HG03354 (cell line): ENCODE results near the gene SKA1.
"Not testable (repeated sequence)": the region's sequence is repeated elsewhere in the genome, so short reads cannot be mapped to it uniquely, and the experiment has no call there.

ENCODE experiments used
- ATAC-seq: cut with Tn5 transposase; IDR thresholded peaks from one replicate; pipeline ENCODE4 v1.9.1; 2021; ENCODE audit warnings: mild to moderate bottlenecking; ENCODE audit not compliant: unreplicated experiment, poor library complexity, severe bottlenecking

SKA1 gene

GRCh38 chr18:50424877-50425690, 50.2 kb downstream of the SKA1 start:
- ATAC-seq: no peak

GRCh38 chr18:50427896-50428295, 53.0 kb downstream of the SKA1 start:
- no peak for ATAC-seq

GRCh38 chr18:50428531-50429206, 53.8 kb downstream of the SKA1 start:
- ATAC-seq: no peak

GRCh38 chr18:50429207-50429948, 54.5 kb downstream of the SKA1 start:
- no peak for ATAC-seq

GRCh38 chr18:50432915-50433314, 58.1 kb downstream of the SKA1 start:
- no peak for ATAC-seq

GRCh38 chr18:50436742-50437141, 61.9 kb downstream of the SKA1 start:
- not testable (repeated sequence) for ATAC-seq

- no peak for ATAC-seq
Observed at GRCh38 chr18:50439460-50440015, 64.7 kb downstream of the SKA1 start.

GRCh38 chr18:50441016-50441415, 66.2 kb downstream of the SKA1 start:
- ATAC-seq: no peak

GRCh38 chr18:50441501-50441900, 66.7 kb downstream of the SKA1 start:
- ATAC-seq: no peak
